ENCODE results near the gene BMP6.

BMP6 gene

GRCh38 chr6:7900621-7901020 lies 174.7 kb downstream of the BMP6 start:
- Histone ChIP-seq H3K9me3 (ENCODE audit: insufficient read depth, low read length) (no peaks in the 10 kb centered on the region), H3K4me1 (ENCODE audit: low read length) (peaks cover 40% of the 10 kb centered on the region), H3K79me2 (ENCODE audit: low read length) (peaks cover 75% of the 10 kb centered on the region), H4K20me1 (ENCODE audit: insufficient read depth, low read length) (peaks cover 29% of the 10 kb centered on the region), H3K4me2 (ENCODE audit: low read length) (peak overlapping the region; percentile 38), H3K36me3 (replicated peaks; ENCODE audit: low read depth, low read length) (peaks cover 69% of the 10 kb centered on the region), H3K27ac (ENCODE audit: low read length) (peak overlapping the region; percentile 62), H2AFZ (ENCODE audit: low read depth, low read length) (no peak overlapping the region), H3K9ac (ENCODE audit: low read length) (peak overlapping the region; percentile 4; the same call in 1 of the 2 replicates), H3K4me3 (ENCODE audit: low read length) (0 out of 2 replicates have a peak overlapping the region, but pooled peaks have one; percentile 13), H3K27me3 (ENCODE audit: low read depth, low read length) (no peaks in the 10 kb centered on the region)
- TF ChIP-seq CTCF (IDR thresholded peaks at IDR 0.05; ENCODE audit: low read depth, low read length): no peak
- TF ChIP-seq EZH2phosphoT487 (IDR thresholded peaks at IDR 0.05; ENCODE audit: low read depth): no peak

- H2AFZ ChIP-seq (ENCODE audit: low read depth, low read length): no peak overlapping the region
- H3K9me3 ChIP-seq (ENCODE audit: insufficient read depth, low read length): no peaks in the 10 kb centered on the region
- peaks cover 69% of the 10 kb centered on the region for H3K36me3 ChIP-seq (replicated peaks; ENCODE audit: low read depth, low read length)
- no peaks in the 10 kb centered on the region for H3K27me3 ChIP-seq (ENCODE audit: low read depth, low read length)
- no peak overlapping the region for H3K9ac ChIP-seq (ENCODE audit: low read length)
- H3K27ac ChIP-seq (ENCODE audit: low read length): peak overlapping the region; percentile 62
- H3K4me2 ChIP-seq (ENCODE audit: low read length): peak overlapping the region; percentile 38
- peak overlapping the region; percentile 13; the same call in 1 of the 2 replicates for H3K4me3 ChIP-seq (ENCODE audit: low read length)
- H3K4me1 ChIP-seq (ENCODE audit: low read length): peaks cover 40% of the 10 kb centered on the region
- H3K79me2 ChIP-seq (ENCODE audit: low read length): peaks cover 79% of the 10 kb centered on the region
- no peak for TF ChIP-seq EZH2phosphoT487 (IDR thresholded peaks at IDR 0.05; ENCODE audit: low read depth)
- no peak for TF ChIP-seq CTCF (IDR thresholded peaks at IDR 0.05; ENCODE audit: low read depth, low read length)
- peaks cover 33% of the 10 kb centered on the region for H4K20me1 ChIP-seq (ENCODE audit: insufficient read depth, low read length)
These were observed 175.2 kb downstream of the BMP6 start for GRCh38 chr6:7901056-7901455.

- H3K79me2 ChIP-seq (ENCODE audit: low read length): peaks cover 80% of the 10 kb centered on the region
- no peak overlapping the region for H3K9ac ChIP-seq (ENCODE audit: low read length)
- H4K20me1 ChIP-seq (ENCODE audit: insufficient read depth, low read length): peaks cover 39% of the 10 kb centered on the region
- no peak overlapping the region for H3K4me3 ChIP-seq (ENCODE audit: low read length)
- TF ChIP-seq CTCF (IDR thresholded peaks at IDR 0.05; ENCODE audit: low read depth, low read length) (no peak), EZH2phosphoT487 (IDR thresholded peaks at IDR 0.05; ENCODE audit: low read depth) (no peak)
- peak overlapping the region; percentile 38; the same call in 1 of the 2 replicates for H3K4me2 ChIP-seq (ENCODE audit: low read length)
- peaks cover 63% of the 10 kb centered on the region for H3K36me3 ChIP-seq (replicated peaks; ENCODE audit: low read depth, low read length)
- peaks cover 40% of the 10 kb centered on the region for H3K4me1 ChIP-seq (ENCODE audit: low read length)
- no peaks in the 10 kb centered on the region for H3K27me3 ChIP-seq (ENCODE audit: low read depth, low read length)
- peak overlapping the region; percentile 62 for H3K27ac ChIP-seq (ENCODE audit: low read length)
- H2AFZ ChIP-seq (ENCODE audit: low read depth, low read length): no peak overlapping the region
- H3K9me3 ChIP-seq (ENCODE audit: insufficient read depth, low read length): no peaks in the 10 kb centered on the region
These were observed 175.9 kb downstream of the BMP6 start for GRCh38 chr6:7901780-7902179.

GRCh38 chr6:7902221-7902620 lies 176.3 kb downstream of the BMP6 start:
- H2AFZ ChIP-seq (ENCODE audit: low read depth, low read length): no peak overlapping the region
- peaks cover 43% of the 10 kb centered on the region for H4K20me1 ChIP-seq (ENCODE audit: insufficient read depth, low read length)
- H3K36me3 ChIP-seq (replicated peaks; ENCODE audit: low read depth, low read length): peaks cover 59% of the 10 kb centered on the region
- 0 out of 2 replicates have a peak overlapping the region, but pooled peaks have one; percentile 38 for H3K4me2 ChIP-seq (ENCODE audit: low read length)
- H3K79me2 ChIP-seq (ENCODE audit: low read length): peaks cover 83% of the 10 kb centered on the region
- TF ChIP-seq CTCF (IDR thresholded peaks at IDR 0.05; ENCODE audit: low read depth, low read length) (no peak), EZH2phosphoT487 (IDR thresholded peaks at IDR 0.05; ENCODE audit: low read depth) (no peak)
- no peak overlapping the region for H3K9ac ChIP-seq (ENCODE audit: low read length)
- H3K9me3 ChIP-seq (ENCODE audit: insufficient read depth, low read length): no peaks in the 10 kb centered on the region
- H3K27me3 ChIP-seq (ENCODE audit: low read depth, low read length): no peaks in the 10 kb centered on the region
- peaks cover 40% of the 10 kb centered on the region for H3K4me1 ChIP-seq (ENCODE audit: low read length)
- peak overlapping the region; percentile 62; the same call in 1 of the 2 replicates for H3K27ac ChIP-seq (ENCODE audit: low read length)
- no peak overlapping the region for H3K4me3 ChIP-seq (ENCODE audit: low read length)

Data from OCI-LY3 (cell line).